Measurements from ENCODE around the gene KLHL6.

GRCh38 chr3:183508821-183509220 is 46.7 kb downstream of the KLHL6 start:
- TF ChIP-seq CTCF (IDR thresholded peaks at IDR 0.05) (no peak), POLR2A (IDR thresholded peaks at IDR 0.05) (no peak)

All from thyroid gland (tissue), 4 donors.